ENCODE results near the gene RBM15. TPM values are rescaled to one million over a fixed set of nuclear protein-coding genes. Genes with fewer than 3 reads are reported as not detected.

Gene RBM15
- total and polyA plus RNA-seq, 10 donors = 3.6 to 63.7 (median 37.5) TPM

GRCh38 chr1:110337704-110338308 lies 1.4 kb upstream of the RBM15 start:
- Histone ChIP-seq H3K4me3 (peak overlapping the region; percentile 50 to 99 (median 97)), H3K36me3 (peaks cover 0 to 24% (median 18%) of the 10 kb centered on the region in 6 donors), H3K27ac (peak overlapping the region; percentile 97 to 100 (median 98)), H3K4me1 (peaks cover 36 to 49% (median 38%) of the 10 kb centered on the region in 6 donors), H3K27me3 (replicated peaks in 1 of 7) (no peaks in the 10 kb centered on the region), H3K9me3 (no peaks in the 10 kb centered on the region)
- 0 to 1% (median 0%) methylated on average over 31 to 36 of the region's 36 CpGs for WGBS, 5 donors
- TF ChIP-seq, protein P1, sequence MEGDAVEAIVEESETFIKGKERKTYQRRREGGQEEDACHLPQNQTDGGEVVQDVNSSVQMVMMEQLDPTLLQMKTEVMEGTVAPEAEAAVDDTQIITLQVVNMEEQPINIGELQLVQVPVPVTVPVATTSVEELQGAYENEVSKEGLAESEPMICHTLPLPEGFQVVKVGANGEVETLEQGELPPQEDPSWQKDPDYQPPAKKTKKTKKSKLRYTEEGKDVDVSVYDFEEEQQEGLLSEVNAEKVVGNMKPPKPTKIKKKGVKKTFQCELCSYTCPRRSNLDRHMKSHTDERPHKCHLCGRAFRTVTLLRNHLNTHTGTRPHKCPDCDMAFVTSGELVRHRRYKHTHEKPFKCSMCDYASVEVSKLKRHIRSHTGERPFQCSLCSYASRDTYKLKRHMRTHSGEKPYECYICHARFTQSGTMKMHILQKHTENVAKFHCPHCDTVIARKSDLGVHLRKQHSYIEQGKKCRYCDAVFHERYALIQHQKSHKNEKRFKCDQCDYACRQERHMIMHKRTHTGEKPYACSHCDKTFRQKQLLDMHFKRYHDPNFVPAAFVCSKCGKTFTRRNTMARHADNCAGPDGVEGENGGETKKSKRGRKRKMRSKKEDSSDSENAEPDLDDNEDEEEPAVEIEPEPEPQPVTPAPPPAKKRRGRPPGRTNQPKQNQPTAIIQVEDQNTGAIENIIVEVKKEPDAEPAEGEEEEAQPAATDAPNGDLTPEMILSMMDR (IDR thresholded peaks at IDR 0.05 in 8 of 11, conservative IDR thresholded peaks at IDR 0.05 in 3 of 11) = no peak
- no peak for TF ChIP-seq POLR2A (IDR thresholded peaks at IDR 0.05)
- no peak for TF ChIP-seq POLR2AphosphoS5 (IDR thresholded peaks at IDR 0.05)
- intact Hi-C loops (cut with DNase I; ENCODE audit: low total_unique reads) = loop anchor here (5.0 kb wide), 1 partner anchor 69 kb away; the partner anchor contains the start of gene LAMTOR5
- peak; percentile 92 for DNase-seq

GRCh38 chr1:110338309-110338885 lies 780 bp upstream of the RBM15 start:
- peak overlapping the region; percentile 50 to 99 (median 97) for H3K4me3 ChIP-seq
- TF ChIP-seq POLR2A (IDR thresholded peaks at IDR 0.05) (peak in 2 of 3 donors; percentile 33 to 57), POLR2AphosphoS5 (IDR thresholded peaks at IDR 0.05) (peak; percentile 86 to 93 (median 91))
- TF ChIP-seq, protein P1 (IDR thresholded peaks at IDR 0.05 in 8 of 11, conservative IDR thresholded peaks at IDR 0.05 in 3 of 11) = peak; percentile 55 to 87 (median 76)
- peak; percentile 98 for DNase-seq
- peak overlapping the region; percentile 97 to 100 (median 98) for H3K27ac ChIP-seq
- peaks cover 0 to 30% (median 18%) of the 10 kb centered on the region in 6 donors for H3K36me3 ChIP-seq
- no peaks in the 10 kb centered on the region for H3K27me3 ChIP-seq (replicated peaks in 1 of 7)
- intact Hi-C loops (cut with DNase I; ENCODE audit: low total_unique reads) = loop anchor here (5.0 kb wide), 1 partner anchor 69 kb away; the partner anchor contains the start of gene LAMTOR5
- peaks cover 42 to 55% (median 44%) of the 10 kb centered on the region in 6 donors for H3K4me1 ChIP-seq
- H3K9me3 ChIP-seq = no peaks in the 10 kb centered on the region
- 0 to 1% (median 0%) methylated on average over 32 to 57 of the region's 57 CpGs for WGBS, 5 donors

- TF ChIP-seq POLR2AphosphoS5 (IDR thresholded peaks at IDR 0.05) (peak; percentile 96 to 99 (median 97)), POLR2A (IDR thresholded peaks at IDR 0.05) (peak in 1 of 3 donors; percentile 74)
- TF ChIP-seq, protein P1 (IDR thresholded peaks at IDR 0.05 in 8 of 11, conservative IDR thresholded peaks at IDR 0.05 in 3 of 11) = peak in 9 of 11 experiments; percentile 26 to 71 (median 56)
- no peak for DNase-seq
- Histone ChIP-seq H3K4me1 (peaks cover 53 to 67% (median 56%) of the 10 kb centered on the region in 6 donors), H3K27me3 (replicated peaks in 1 of 7) (no peaks in the 10 kb centered on the region), H3K36me3 (peaks cover 0 to 42% (median 18%) of the 10 kb centered on the region in 6 donors), H3K4me3 (peak overlapping the region; percentile 72 to 99 (median 98)), H3K9me3 (no peaks in the 10 kb centered on the region), H3K27ac (peak overlapping the region; percentile 97 to 100 (median 98))
- WGBS, 5 donors = 0 to 1% (median 0%) methylated on average over 40 to 77 of the region's 77 CpGs
- intact Hi-C loops (cut with DNase I; ENCODE audit: low total_unique reads) = loop anchor here (5.0 kb wide), 1 partner anchor 68 kb away; the partner anchor contains the start of gene LAMTOR5
These were observed 430 bp downstream of the RBM15 start for GRCh38 chr1:110339407-110340206.

All from spleen (tissue), 11 donors.